Thyroid gland (tissue), 4 donors: ENCODE results near the gene IL17C.

Experiments
- CTCF ChIP-seq, 6 experiments: fragments of 200-600 bp in 3 of 6; fragments of 450-650 bp in 3 of 6; sonication (generic) in 3 of 6; IDR thresholded peaks; one replicate each; pipeline ENCODE4 v1.5.1; 2016 to 2019; ENCODE audit warnings: antibody characterized with exemption in 6 of 6, mild to moderate bottlenecking in 2 of 6, inconsistent platforms in 1 of 6, moderate library complexity in 1 of 6
- POLR2A ChIP-seq, 2 donors: fragments of 450-650 bp; IDR thresholded peaks; one replicate each; pipeline ENCODE4 v1.6.1; 2017; ENCODE audit warnings: antibody characterized with exemption in 2 of 2, mild to moderate bottlenecking in 2 of 2, moderate library complexity in 1 of 2

- TF ChIP-seq POLR2A (IDR thresholded peaks at IDR 0.05) (no peak), CTCF (IDR thresholded peaks at IDR 0.05) (no peak)
These were observed 13.8 kb downstream of the IL17C start for GRCh38 chr16:88651989-88652761.
